HepG2 (cell line): ENCODE data around the gene GRIK5. TPM values are rescaled to one million over a fixed set of nuclear protein-coding genes. Genes with fewer than 3 reads are reported as not detected.

Experiments
- ATAC-seq: fragments of 200-7000 bp; cut with Tn5 transposase; 3 replicates; pipeline ENCODE4 v1.9.1; 2020; ENCODE audit warnings: mild to moderate bottlenecking, moderate library complexity
- BruUV-seq: library from RNA; stranded (reverse); fragments of 400-500 nt; replicated peaks from 2 replicates; lab custom pipeline; 2021; lab: Mats Ljungman, UMichigan
- CTCF ChIA-PET: fragments of 300-600 bp; formaldehyde crosslinking; extraction: SDS; loops from one replicate; lab custom pipeline; 2021; ENCODE audit warnings: low total read pairs, inconsistent platforms, low intra/inter-chr PET ratio; lab: Yijun Ruan, JAX
- POLR2A ChIA-PET: fragments of 350-600 bp; sonication (Branson Sonifier 250); formaldehyde crosslinking; loops from one replicate; lab custom pipeline; 2020; ENCODE audit warnings: antibody characterized with exemption, inconsistent platforms; lab: Yijun Ruan, JAX
- DNase-seq: peaks from one replicate; pipeline ENCODE4 v3.0.0-alpha.2; 2015; ENCODE audit warnings: low spot score
- FAIRE-seq: peaks from 3 replicates; lab custom pipeline; 2011; peaks lifted over from hg19 to GRCh38; lab: Jason Lieb, UNC
- H2AFZ ChIP-seq: one replicate; pipeline ENCODE4 v1.6.1; 2011; ENCODE audit warnings: low read length, inconsistent platforms
- H3K27ac ChIP-seq: fragments of 300-600 bp; 3 replicates; pipeline ENCODE4 v1.8.0; 2011; ENCODE audit warnings: mixed run types, mild to moderate bottlenecking, mixed read lengths, low read length, inconsistent platforms; ENCODE audit not compliant: insufficient read depth; ENCODE audit errors: extremely low read length
- H3K27me3 ChIP-seq, 2 experiments: fragments of 200-600 bp in 1 of 2; 2 replicates in 1 of 2; 3 replicates in 1 of 2; pipeline versions ENCODE4 v1.6.0 to v1.8.0; 2011; ENCODE audit warnings: low read length in 2 of 2, mild to moderate bottlenecking in 2 of 2, moderate library complexity in 2 of 2, inconsistent platforms in 1 of 2; ENCODE audit not compliant: insufficient read depth in 2 of 2, control insufficient read depth in 1 of 2
- H3K36me3 ChIP-seq, 2 experiments: fragments of 200-600 bp in 1 of 2; replicated peaks in 1 of 2; 2 replicates in 1 of 2; 3 replicates in 1 of 2; pipeline versions ENCODE4 v1.5.1 to v1.8.0; 2011; ENCODE audit warnings: low read length in 2 of 2, inconsistent platforms in 1 of 2; ENCODE audit not compliant: insufficient read depth in 2 of 2, control insufficient read depth in 1 of 2
- H3K4me1 ChIP-seq: 2 replicates; pipeline ENCODE4 v1.5.1; 2012; ENCODE audit warnings: low read length, inconsistent platforms; ENCODE audit not compliant: insufficient read depth
- H3K4me2 ChIP-seq: 2 replicates; pipeline ENCODE4 v1.6.0; 2011; ENCODE audit warnings: low read depth, low read length, inconsistent platforms
- H3K4me3 ChIP-seq, 3 experiments: fragments of 200-600 bp in 1 of 3; sonication (generic), shearing (Covaris generic) in 1 of 3; replicated peaks in 1 of 3; 2 replicates each; pipeline ENCODE4 v1.5.1; 2011 to 2016; ENCODE audit warnings: low read length in 3 of 3, inconsistent platforms in 2 of 3, low read depth in 2 of 3, mild to moderate bottlenecking in 2 of 3, control low read depth in 1 of 3, mixed read lengths in 1 of 3; ENCODE audit not compliant: insufficient read depth in 1 of 3
- H3K79me2 ChIP-seq: one replicate; pipeline ENCODE4 v1.6.1; 2011; ENCODE audit warnings: low read length, inconsistent platforms; ENCODE audit not compliant: insufficient read depth
- H3K9ac ChIP-seq: 2 replicates; pipeline ENCODE4 v1.6.0; 2011; ENCODE audit warnings: mild to moderate bottlenecking, low read depth, low read length, inconsistent platforms; ENCODE audit not compliant: insufficient read depth
- H3K9me3 ChIP-seq: 2 replicates; pipeline ENCODE4 v1.5.1; 2012; ENCODE audit warnings: mild to moderate bottlenecking, low read length
- H4K20me1 ChIP-seq: 2 replicates; pipeline ENCODE4 v1.6.0; 2011; ENCODE audit warnings: inconsistent platforms, mild to moderate bottlenecking, low read length, moderate library complexity; ENCODE audit not compliant: insufficient read depth
- HOXA9 ChIP-seq: sonication (generic); formaldehyde crosslinking; IDR thresholded peaks from 2 replicates; pipeline ENCODE4 v1.8.1; 2022; ENCODE audit warnings: missing genetic modification reagents, mild to moderate bottlenecking, moderate library complexity, borderline replicate concordance
- SETDB1 ChIP-seq: sonication (generic); formaldehyde crosslinking; IDR thresholded peaks from 2 replicates; pipeline ENCODE4 v1.5.1; 2020; ENCODE audit warnings: missing genetic modification reagents, mild to moderate bottlenecking, borderline replicate concordance
- SP5 ChIP-seq: IDR thresholded peaks from 2 replicates; pipeline ENCODE4 v1.6.1; 2016; ENCODE audit warnings: low read depth, borderline replicate concordance
- WGBS: methylation state at CpG from one replicate; pipeline ENCODE4 v1.1.6; 2017; ENCODE audit warnings: low lambda C conversion rate; 5-methylcytosine and 5-hydroxymethylcytosine counted together
- in situ Hi-C: cut with HindIII; loops from 2 replicates; pipeline ENCODE4 v1.10.0; 2017; ENCODE audit warnings: low pct_unique_long_range_greater_than_20kb; ENCODE audit not compliant: extremely low pct_ligation_motif_present
- intact Hi-C: fragments of 100-400 bp; cut with micrococcal nuclease; formaldehyde crosslinking; loops from one replicate; pipeline ENCODE4 v1.10.0; 2022; ENCODE audit not compliant: unreplicated experiment
- polyA plus RNA-seq, 8 experiments: library from polyadenylated mRNA; depleted of rRNA in 3 of 8; stranded (reverse) in 7 of 8; unstranded in 1 of 8; fragments of >200 nt; fragmentation: Illumina TruSeq in 4 of 8; extraction: Trizol in 4 of 8; gene quantifications; 2 replicates each; pipeline versions ENCODE4 v1.2.1 to v1.2.3, GENCODE V29; 2011 to 2016; ENCODE audit warnings: low read depth in 4 of 8, missing spikeins in 1 of 8, mixed read lengths in 1 of 8; ENCODE audit not compliant: insufficient read depth in 1 of 8
- total RNA-seq, 5 experiments: library from RNA; depleted of rRNA; stranded (reverse); fragments of >200 nt; fragmentation: Illumina TruSeq; extraction: Trizol; gene quantifications; 2 replicates each; pipeline ENCODE4 v1.2.3, GENCODE V29; 2016; ENCODE audit warnings: low read depth in 1 of 5
- TF ChIP-seq, protein P1 (sequence below): IDR thresholded peaks from 2 replicates; pipeline ENCODE4 v1.6.1; 2016
- TF ChIP-seq, protein P2 (sequence below): sonication (generic); formaldehyde crosslinking; IDR thresholded peaks from 2 replicates; pipeline ENCODE4 v1.5.0; 2020; ENCODE audit warnings: mild to moderate bottlenecking, missing genetic modification reagents, moderate library complexity
- TF ChIP-seq, protein P3 (sequence below): IDR thresholded peaks from 2 replicates; pipeline ENCODE4 v1.4.0; 2020; ENCODE audit warnings: mild to moderate bottlenecking, missing genetic modification reagents

GRIK5 gene
- total and polyA plus RNA-seq, 2 of the 13 experiments (the other 11 are each of a cell fraction or from before 2014, with no cell fraction given), result not detected

DNA sequence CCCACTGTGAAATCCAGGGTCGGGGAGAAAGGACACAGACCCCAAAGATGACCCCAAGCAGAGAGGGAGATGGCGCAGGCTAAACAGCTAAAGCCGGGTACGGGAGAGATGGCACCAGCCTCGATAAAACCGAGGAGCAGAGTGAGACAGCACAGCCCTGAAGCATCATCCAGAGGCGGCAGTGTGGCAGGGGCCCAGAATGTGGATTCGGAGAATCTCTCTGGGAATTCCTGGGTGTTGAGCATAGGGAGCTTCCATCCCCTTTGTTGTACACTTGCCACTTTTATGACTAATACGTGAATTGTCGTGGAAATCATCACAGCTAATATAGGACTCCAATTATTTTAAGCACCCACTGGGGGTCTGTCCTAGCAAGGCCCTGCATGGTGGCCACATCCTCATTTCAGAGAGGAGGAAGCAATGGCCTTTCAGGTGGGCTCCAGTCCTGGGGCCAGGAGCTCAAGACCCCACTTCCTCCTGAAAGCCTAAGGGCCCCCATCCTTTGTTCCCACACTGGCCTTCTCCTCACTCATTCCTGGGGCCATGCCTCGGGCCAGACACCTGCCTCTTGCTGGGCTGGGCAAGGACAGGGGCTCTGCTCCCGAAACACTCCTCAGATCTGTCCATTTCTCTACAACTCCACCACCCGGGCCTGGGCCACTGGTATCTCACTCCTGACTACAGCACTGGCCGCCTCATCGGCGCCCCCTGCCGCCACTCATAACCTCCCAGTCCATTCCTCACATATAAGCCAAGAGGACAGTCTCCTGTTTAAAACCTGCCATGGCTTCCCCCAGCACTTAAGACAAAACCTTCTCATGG lies 46.7 kb downstream of the GRIK5 start:
- TF ChIP-seq, protein P1, sequence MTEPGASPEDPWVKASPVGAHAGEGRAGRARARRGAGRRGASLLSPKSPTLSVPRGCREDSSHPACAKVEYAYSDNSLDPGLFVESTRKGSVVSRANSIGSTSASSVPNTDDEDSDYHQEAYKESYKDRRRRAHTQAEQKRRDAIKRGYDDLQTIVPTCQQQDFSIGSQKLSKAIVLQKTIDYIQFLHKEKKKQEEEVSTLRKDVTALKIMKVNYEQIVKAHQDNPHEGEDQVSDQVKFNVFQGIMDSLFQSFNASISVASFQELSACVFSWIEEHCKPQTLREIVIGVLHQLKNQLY (CRISPR knock-in tag), result no peak
- TF ChIP-seq, protein P2, sequence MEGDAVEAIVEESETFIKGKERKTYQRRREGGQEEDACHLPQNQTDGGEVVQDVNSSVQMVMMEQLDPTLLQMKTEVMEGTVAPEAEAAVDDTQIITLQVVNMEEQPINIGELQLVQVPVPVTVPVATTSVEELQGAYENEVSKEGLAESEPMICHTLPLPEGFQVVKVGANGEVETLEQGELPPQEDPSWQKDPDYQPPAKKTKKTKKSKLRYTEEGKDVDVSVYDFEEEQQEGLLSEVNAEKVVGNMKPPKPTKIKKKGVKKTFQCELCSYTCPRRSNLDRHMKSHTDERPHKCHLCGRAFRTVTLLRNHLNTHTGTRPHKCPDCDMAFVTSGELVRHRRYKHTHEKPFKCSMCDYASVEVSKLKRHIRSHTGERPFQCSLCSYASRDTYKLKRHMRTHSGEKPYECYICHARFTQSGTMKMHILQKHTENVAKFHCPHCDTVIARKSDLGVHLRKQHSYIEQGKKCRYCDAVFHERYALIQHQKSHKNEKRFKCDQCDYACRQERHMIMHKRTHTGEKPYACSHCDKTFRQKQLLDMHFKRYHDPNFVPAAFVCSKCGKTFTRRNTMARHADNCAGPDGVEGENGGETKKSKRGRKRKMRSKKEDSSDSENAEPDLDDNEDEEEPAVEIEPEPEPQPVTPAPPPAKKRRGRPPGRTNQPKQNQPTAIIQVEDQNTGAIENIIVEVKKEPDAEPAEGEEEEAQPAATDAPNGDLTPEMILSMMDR (CRISPR knock-in tag), result peak; percentile 57
- 22% methylated on average over 15 of the region's 17 CpGs for WGBS
- Histone ChIP-seq H3K4me2 (no peak overlapping the region), H2AFZ (no peak overlapping the region), H3K4me1 (peaks cover 6% of the 10 kb centered on the region; the same call in 1 of the 2 replicates), H3K36me3 (no peaks in the 10 kb centered on the region), H3K27ac (no peak overlapping the region), H3K4me3 (no peak overlapping the region), H3K9me3 (no peaks in the 10 kb centered on the region), H4K20me1 (no peaks in the 10 kb centered on the region), H3K27me3 (peaks cover 8 to 40% of the 10 kb centered on the region in 2 experiments; a peak in 3 of 5 replicates), H3K79me2 (no peaks in the 10 kb centered on the region), H3K9ac (no peak overlapping the region)
- FAIRE-seq, result no peak
- in situ Hi-C loops (no loop called here), intact Hi-C loops (no loop called here)
- peak; percentile 15 for DNase-seq
- BruUV-seq, result no TSS peak
- ChIA-PET POLR2A (no interaction called here), CTCF (no interaction called here)
- ATAC-seq, result peak; percentile 83

DNA sequence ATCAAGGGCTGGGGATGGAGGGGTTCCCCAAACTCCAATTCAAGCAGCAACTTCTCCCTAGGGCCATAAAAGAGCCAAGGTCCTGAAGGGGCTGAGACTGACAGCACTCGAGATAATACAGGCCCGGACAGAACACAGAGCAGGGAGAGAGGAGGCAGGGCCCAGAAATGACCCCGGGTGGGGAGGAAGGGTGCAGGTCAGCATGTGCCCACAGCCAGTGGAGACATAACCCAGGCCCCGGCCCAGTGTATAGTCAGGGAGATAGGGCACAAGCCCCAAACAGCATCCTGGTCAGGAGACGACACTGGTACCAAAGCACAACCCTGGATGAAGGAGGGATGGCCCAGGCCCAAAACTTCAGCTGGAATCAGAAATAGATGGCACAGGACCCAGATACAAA lies 47.4 kb downstream of the GRIK5 start:
- ATAC-seq, result no peak
- H3K4me2 ChIP-seq, result no peak overlapping the region
- intact Hi-C loops, result no loop called here

More for the DNA sequence above, 47.4 kb downstream of the GRIK5 start:
- ChIA-PET POLR2A (no interaction called here), CTCF (no interaction called here)
- BruUV-seq, result no TSS peak
- no peak for FAIRE-seq
- peaks cover 6% of the 10 kb centered on the region; the same call in 1 of the 2 replicates for H3K4me1 ChIP-seq
- no peaks in the 10 kb centered on the region for H3K9me3 ChIP-seq
- H3K27ac ChIP-seq, result no peak overlapping the region
- DNase-seq, result no peak
- in situ Hi-C loops, result no loop called here
- TF ChIP-seq SP5 (CRISPR knock-in tag), result no peak
- TF ChIP-seq SETDB1 (CRISPR knock-in tag), result no peak
- TF ChIP-seq, protein P3, sequence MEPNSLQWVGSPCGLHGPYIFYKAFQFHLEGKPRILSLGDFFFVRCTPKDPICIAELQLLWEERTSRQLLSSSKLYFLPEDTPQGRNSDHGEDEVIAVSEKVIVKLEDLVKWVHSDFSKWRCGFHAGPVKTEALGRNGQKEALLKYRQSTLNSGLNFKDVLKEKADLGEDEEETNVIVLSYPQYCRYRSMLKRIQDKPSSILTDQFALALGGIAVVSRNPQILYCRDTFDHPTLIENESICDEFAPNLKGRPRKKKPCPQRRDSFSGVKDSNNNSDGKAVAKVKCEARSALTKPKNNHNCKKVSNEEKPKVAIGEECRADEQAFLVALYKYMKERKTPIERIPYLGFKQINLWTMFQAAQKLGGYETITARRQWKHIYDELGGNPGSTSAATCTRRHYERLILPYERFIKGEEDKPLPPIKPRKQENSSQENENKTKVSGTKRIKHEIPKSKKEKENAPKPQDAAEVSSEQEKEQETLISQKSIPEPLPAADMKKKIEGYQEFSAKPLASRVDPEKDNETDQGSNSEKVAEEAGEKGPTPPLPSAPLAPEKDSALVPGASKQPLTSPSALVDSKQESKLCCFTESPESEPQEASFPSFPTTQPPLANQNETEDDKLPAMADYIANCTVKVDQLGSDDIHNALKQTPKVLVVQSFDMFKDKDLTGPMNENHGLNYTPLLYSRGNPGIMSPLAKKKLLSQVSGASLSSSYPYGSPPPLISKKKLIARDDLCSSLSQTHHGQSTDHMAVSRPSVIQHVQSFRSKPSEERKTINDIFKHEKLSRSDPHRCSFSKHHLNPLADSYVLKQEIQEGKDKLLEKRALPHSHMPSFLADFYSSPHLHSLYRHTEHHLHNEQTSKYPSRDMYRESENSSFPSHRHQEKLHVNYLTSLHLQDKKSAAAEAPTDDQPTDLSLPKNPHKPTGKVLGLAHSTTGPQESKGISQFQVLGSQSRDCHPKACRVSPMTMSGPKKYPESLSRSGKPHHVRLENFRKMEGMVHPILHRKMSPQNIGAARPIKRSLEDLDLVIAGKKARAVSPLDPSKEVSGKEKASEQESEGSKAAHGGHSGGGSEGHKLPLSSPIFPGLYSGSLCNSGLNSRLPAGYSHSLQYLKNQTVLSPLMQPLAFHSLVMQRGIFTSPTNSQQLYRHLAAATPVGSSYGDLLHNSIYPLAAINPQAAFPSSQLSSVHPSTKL (CRISPR knock-in tag), result no peak
- TF ChIP-seq HOXA9, result no peak
- H3K4me3 ChIP-seq, result no peak overlapping the region
- WGBS, result 0% methylated on average over 5 of the region's 5 CpGs
- H3K9ac ChIP-seq, result no peak overlapping the region
- no peaks in the 10 kb centered on the region for H3K36me3 ChIP-seq
- H3K27me3 ChIP-seq, result peaks cover 8 to 39% of the 10 kb centered on the region in 2 experiments; a peak in 3 of 5 replicates
- H2AFZ ChIP-seq, result no peak overlapping the region
- no peaks in the 10 kb centered on the region for H4K20me1 ChIP-seq
- no peaks in the 10 kb centered on the region for H3K79me2 ChIP-seq
